Activated gamma-delta T cell treated with Interleukin-2 at 50 U/mL for 16 hours (primary cell): Measurements from ENCODE around the gene SPTB.
"Not testable (repeated sequence)": the region's sequence is repeated elsewhere in the genome, so short reads cannot be mapped to it uniquely, and the experiment has no call there.

ENCODE experiments used
- DNase-seq: peaks from one replicate; pipeline ENCODE4 v3.0.0-alpha.2; 2020

SPTB gene

DNA sequence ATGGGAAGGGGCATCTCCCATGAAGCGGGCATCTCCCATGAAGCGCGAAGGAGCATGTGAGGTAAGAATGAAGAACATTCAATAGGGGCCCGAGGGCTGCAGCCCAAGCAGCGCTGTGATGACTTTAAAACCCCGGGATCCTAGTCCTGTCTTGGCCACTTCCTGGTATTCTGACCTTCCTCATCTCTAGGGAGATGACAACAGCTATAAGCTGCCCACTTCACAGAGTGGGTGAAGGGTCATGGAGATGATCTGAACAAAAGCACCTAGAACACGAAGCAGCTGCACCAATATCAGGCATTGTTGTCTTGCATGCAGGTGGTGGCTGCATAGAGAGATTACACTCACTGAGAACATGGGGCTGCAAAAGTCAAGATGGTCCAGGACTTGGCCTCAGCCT lies 64.5 kb downstream of the SPTB start:
- no peak for DNase-seq

DNA sequence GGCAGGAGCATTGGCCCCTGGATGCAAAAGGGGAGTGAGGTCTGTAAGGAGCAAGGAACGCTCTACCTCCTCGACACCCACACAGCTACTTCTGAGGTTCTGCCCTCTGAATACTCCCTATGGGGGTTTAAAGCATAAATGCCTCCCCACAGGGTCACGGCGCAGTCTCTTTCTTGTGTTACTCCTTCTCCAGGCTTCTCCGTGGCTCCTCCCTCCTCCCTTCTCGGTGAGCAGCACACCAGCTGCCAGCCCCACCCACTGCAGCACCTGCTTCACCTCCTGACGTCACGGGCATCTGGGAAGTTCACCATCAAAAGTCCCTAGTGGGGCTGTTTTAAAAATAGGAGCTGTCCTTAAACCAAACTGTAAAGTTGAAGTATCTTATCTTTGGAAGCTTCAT lies 67.3 kb downstream of the SPTB start:
- no peak for DNase-seq

DNA sequence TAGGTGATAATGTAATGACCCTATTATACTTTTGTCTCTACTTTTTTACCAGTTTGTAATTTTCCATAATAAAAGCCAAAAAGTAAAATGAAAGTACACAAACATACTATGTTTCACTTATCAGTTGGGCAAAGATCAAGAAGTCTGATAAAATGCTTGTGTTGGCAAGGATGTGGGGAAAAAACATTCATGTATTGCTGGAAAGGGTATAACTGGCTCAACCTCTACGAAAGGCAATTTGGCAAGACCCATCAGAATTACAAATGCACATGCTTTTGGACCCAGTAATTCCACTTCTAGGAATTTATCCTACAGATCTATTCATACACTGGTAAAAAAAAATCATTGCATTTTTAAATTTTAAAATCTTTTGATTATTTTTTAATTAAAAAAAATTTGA lies 68.0 kb downstream of the SPTB start:
- DNase-seq = no peak

DNA sequence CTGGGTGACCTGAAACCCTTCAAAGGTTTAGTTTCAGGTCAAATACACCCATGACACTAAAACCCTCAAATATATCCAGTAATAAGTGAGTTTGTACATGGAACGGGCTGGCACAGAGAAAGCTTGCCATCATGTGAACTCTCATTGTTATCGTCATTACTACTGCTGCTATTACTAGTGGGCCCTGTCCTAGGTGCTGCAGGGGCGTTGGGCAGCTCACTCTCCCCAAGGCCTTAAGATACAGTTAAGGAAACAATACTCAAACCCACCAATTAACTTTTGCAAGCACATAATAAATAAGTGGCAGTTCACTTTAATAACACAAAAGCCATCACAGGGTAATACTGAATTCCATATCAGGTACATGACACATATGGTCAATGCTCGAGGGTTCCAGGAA lies 71.3 kb downstream of the SPTB start:
- DNase-seq = no peak

DNA sequence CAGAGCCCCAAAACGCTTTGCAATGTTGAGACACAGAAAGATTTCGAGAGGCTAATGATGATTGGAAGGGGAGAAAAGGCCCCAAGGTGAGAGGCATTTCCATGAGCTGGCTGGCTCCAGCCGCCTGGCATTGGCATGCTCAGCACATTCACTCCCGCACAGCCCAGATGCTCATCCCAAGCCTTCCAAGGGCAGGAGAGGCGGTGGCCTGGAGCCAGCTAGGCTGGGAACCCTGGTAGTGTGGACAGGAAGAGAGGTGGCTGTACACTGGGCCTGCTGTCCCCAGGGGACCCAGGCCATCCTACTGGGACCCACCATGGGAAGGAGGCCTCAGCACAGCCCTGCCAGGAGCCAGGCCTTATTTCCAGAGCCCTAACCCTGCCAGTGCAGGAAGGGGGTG lies 72.2 kb downstream of the SPTB start:
- no peak for DNase-seq

DNA sequence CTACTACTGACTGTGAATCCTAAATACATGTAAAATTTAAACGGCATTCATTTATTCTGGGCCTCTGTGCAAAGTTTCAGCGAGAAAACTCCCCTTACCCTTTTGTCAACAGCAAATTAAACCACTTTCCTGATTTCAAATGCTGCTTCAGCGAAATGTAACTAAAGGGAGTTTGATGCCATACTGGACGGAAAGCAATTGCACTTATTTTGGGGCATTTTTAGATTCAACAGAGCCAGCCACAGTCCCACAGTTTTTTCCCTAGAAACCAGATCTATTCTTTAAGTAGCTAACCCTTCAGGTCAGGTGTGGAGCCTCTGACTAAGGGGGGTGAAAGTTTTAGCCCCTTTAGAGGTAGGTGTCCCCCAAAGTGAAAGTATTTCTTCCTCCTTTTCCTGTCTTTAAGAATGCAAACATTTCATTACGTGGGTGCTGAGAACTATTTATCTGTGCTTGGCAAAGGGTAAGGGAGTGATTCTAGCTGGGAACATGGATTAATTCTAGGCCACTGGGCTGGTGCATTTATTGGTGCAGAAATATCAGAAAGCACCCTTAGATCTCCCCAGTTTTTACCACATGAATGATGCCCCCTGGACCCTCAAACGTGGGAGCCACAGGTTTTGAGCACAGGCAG lies 72.7 kb downstream of the SPTB start:
- DNase-seq = no peak

DNA sequence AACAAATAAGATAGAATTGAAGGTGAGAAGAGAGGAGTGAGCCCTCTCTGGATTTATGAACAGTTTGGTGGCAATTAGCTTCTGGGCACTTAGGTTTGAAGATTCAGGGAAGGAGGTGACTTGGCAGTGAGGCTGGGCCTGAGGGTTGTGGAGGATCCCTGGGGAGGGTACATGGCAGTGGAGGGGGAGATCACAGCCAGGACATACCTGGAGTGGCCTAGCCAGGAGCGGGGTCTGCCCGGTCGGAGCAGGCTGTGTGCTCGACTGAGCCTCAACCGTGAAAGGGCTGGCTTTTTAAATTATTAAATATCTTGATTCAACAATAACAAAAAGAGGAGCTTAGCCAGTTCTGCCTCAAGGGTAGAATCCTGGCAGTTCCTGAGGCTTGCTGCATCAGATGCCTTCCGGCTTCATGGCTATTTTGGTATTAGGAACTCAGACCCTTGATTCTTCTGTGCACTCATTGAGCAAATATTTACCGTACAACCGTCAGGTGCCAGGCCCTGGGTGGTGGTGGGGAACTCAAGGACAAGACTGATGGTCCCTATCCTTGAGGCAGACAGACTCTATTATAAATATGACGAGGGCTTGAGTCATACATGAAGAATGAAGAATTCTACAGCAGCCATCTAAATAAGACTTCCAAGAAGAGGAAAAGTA lies 73.4 kb downstream of the SPTB start:
- no peak for DNase-seq

DNA sequence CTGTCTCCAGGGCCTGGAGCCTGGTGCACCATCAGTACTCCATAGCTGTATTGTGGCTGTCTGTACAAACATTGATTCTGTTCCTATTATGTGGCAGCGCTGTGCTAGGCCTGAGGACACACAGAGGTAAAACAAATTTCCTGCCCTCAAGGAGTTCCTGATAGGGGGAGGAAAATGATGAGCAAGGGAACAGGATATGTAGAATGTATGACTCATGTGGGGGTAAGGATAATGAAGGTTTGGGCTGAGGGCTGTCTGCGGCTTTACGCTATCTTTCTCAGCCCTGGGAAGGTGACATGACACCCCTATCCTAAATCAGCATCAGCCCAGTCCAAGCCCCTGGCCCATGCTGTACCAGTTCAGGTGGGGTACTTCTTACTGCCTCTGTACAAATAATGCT lies 74.1 kb downstream of the SPTB start:
- not testable (repeated sequence) for DNase-seq

DNA sequence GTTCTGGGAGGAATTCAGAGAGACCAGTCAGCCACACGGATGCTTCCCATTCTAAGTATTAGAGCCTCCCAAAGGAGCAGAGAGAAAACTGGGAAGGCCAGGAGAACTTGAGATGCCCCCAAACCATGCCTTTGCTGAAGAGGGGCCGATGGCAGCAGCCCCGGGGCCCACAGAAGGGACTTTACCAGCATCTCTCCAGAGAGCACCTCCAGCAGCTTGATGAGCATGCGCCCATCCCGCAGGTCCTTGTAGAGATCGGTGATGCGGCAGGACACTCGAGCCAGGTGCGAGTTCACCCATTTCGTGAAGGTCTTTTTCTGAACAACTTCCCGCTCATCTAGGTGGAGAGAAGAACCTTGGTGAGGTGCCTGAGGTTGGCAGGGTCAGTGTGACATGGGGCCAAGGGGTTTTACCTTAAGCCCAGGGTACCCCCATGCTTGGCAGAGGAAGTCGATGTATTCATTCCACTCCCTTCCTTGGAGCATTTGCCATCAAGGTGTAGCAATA lies 74.9 kb downstream of the SPTB start:
- DNase-seq = no peak

DNA sequence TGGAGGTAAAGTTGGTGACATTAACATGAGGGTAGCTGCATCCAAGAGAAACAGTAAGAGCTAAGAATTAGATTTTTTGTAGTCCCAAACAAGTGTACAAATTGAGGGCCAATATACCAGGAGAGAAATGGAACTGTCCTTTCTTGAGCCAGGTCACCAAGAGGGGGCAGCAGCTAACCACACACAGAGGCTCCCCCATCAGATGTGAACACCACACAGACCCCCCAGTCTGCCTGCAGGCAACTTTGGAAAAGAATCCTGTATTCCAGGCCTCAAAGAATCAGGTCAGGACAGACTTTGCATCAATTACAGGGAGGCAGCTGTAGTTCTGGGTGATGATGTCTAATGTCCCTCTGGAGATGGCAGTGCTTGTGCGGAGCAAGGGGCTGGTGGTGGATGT lies 77.9 kb downstream of the SPTB start:
- DNase-seq = no peak

DNA sequence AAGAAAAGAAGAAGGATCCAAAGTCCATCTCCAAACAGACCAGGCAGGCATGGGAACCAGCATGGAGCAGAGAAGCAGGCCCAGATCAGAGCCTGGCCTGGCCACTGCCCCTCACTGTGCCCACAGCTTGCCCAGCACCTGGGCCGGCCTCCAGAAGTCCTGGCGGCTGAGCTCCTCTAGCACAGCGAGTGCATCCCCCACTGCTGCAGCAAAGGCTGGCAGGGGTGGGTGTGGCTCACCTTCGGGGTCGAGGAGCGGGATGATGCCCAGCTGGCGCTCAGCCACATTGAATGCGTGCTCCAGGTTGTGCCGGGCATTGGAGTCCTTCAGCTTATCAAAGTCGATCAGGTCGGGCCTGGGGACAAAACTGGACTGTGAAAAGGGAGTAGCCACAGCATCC lies 78.7 kb downstream of the SPTB start:
- no peak for DNase-seq

DNA sequence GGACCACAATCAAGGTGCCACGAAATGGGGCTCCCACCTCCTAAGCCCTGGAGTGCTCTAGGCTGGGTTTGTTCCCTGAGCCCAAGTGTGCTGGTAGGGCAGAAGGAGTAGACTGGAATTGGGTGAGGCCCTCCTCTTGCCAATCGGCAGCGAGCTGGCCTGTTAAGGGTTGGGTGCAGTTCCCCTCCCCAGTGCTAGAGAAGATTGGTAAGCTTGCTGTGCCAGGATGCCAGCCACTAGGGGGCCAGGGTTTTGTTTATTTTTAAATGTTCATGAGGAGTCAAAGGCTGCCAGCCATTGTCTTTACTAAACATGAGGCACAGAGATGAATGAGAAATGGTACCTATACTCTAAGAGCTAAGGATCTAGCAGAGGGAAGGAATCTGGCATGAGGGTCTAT lies 79.7 kb downstream of the SPTB start:
- DNase-seq = no peak

DNA sequence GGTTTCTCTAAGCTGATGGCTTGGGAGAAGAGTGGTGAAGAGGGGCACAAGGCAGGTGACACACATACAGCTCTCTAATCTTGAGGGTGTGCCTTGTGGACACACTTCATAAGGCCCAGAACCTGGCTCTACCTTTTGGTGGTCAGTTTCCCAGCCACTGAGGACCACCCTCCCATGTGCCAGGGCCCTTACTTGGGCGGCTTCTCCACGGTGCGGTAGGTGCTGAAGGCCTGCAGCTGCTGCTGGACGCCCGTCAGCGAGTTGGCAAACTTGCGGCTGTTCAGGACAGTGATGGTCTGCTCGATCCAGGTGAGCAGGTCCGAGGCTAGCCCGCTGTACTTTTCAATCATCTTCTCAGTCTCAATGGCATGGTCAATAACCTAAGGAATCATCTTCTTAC lies 80.2 kb downstream of the SPTB start:
- no peak for DNase-seq

DNA sequence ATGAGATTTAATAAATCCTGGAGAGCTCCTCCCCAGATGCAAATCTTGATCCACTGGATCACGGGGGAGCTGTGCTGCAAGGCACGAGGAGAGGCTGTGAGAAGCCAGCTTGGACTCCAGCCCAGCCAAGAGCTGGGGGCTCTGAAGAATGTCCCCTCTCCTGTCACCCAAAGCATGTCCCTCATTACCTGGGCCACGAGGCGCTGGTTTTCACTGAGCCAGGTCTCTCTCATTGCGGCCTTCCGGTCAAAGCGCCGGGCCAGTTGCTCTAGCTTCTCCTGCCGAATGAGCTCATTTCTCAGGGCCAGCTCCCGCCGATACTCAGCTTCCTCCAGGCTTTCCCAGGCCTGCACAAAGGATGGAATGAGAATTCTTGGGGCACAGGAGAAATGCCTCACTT lies 83.3 kb downstream of the SPTB start:
- DNase-seq = no peak

DNA sequence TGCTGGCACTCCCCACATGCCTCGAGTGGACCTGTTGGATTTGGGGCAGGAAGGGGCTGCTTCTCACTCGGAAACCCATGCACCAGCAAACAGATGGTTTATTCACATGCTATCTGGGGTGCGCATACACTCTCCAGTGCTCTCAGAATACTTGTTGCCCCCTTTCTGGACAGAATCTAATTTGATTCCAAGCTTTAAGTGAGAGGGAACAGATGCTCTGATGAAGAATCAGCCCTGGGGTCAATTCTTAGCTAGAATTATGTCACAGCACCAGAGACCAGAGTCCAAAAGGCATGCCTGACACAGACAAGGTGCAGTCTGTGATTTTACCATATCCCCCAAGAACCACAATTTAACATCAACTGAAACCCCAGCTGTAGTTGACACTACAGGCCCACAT lies 83.8 kb downstream of the SPTB start:
- no peak for DNase-seq

DNA sequence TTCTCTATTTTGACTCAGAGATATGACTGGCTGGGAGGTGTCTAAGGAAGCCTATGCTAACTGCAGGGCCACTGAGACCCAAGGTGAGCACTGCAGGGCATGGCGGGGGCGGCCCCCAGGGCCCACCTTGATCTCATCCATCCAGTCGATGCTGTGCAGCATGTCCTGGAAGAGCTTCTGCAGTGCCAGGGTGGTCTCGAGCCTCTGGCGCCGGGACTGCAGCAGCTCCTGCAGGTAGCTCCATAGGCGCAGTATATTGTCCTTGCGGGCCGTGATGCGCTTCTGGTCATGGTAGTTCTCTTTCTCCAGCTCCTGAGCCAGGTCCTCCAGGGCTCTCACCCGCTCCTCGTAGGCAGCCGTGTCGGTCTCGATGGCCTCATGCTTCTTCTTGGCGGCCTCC lies 84.5 kb downstream of the SPTB start:
- no peak for DNase-seq

DNA sequence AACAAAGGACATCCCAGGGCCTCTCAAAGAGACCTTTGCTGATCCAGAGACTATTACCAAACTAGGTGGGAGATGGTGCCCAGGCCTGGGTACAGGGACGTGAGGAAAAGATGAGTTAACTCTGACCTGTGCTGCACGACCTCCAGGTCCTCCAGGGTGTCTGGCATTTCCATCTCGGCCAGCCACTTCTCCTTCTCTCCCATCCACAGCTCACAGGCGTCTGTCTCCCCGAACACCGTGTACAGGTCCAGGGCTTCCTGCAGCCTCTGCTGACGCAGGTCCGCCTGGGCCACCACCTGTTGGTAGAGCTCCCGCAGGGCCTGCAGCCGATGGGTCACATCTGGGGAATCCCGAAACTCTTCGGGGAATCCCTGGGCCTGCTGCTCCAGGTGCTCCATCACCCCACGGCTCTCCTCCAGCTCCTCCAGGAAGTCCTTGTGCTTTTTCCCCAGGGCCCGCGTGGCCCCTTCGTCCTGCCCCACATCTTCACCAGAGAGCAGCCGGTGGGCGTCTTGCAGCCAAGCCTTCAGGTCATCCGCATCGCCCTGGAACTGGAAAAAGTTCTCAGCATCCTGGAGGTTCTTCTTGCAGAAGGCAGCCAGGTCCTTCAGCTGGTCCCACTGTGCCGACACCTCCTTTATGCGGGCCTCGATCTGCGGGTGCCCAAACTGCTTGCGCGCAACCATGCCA lies 86.7 kb downstream of the SPTB start:
- no peak for DNase-seq

DNA sequence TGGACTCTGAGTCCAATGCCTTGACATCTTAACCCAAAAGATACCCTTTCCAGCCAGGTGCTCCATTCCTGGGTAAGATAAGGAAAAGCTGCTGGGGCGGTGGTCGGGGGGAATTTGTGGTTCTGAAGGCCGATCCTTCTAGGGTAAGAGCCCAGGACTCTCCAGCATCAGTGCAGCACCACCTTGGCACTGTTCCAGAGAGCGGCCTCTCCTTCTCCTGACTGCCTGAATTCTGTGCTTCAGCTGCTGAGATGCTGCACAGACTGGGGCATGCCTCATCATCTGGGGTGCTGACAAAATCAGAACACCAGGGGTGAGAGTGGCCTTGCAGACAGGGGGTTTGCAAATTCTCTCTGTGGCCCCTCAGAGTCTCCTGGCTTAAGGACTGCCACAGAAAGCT lies 87.5 kb downstream of the SPTB start:
- no peak for DNase-seq

DNA sequence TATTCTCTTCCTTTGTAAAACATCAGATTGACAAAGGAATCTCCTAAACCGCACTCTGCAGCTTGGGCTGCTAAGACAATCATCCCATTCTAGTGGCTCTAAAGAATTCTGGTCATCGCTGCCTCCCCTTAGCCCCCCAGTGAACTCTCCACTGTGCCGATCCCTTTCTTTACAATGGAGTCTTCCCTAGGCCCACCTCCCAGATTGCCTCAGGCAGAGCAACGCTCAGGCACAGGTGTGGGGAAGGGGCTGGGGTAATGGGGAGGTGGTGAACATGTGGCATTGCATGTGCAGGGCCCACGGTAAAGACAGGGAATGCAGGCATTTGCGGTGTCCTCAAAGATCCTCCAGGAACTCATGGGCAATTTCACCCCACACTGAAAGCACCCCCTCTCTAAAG lies 89.2 kb downstream of the SPTB start:
- DNase-seq = no peak

DNA sequence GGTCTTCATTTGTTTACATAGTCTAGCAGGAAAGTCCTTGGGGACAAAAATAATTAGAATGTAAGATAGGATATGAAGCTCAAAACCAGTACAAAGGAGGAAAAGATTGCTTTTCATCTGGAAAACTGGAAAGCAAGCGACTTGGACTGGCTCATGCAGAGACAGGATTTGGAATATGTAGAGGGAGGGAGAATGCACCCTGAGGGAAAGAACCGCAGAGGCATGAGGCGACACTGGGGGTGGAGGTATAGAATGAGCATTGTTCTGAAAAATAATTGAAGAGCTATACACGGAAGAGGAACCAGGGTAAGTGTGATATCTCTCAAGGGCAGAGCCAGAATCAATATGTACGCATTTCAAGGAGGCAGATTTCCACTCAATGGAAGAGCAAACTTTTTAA lies 90.0 kb downstream of the SPTB start:
- no peak for DNase-seq

DNA sequence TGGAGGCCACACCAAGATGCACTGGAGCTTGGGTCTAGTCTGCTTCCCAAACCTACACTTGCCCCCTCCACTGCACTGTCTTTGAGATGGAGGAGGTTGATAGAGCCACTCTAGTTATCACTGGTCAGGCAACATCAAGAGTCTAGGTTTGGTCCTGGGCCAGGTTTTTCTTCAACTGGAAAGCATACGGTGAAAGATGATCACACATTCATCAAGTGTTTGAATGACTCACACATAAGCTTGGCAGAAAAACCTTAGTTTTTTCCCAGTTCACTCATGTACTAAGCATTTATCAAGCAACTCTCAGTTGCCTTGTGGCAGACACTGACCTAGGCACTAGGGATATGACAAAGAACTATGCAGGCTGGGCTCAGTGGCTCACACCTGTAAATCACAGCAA lies 91.0 kb downstream of the SPTB start:
- DNase-seq = no peak

DNA sequence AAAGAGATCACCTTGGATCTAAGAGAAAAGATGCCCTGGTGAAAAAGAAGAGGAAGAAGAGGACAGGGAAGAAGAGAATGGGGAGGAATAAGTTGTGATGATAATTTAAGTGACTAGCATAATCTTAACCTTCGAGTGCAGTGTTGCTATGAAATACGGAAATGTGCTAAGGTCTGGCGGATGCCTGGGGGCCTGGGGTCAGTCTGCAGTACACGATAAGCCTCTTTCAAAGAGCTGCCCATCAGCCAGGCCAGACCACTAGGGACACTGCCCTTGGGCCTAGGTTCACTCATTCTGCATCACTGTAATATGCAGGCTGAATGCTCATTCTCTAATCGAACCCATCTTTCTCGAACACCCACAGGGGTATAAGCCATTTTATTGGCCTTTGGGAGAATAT lies 92.1 kb downstream of the SPTB start:
- DNase-seq = no peak

DNA sequence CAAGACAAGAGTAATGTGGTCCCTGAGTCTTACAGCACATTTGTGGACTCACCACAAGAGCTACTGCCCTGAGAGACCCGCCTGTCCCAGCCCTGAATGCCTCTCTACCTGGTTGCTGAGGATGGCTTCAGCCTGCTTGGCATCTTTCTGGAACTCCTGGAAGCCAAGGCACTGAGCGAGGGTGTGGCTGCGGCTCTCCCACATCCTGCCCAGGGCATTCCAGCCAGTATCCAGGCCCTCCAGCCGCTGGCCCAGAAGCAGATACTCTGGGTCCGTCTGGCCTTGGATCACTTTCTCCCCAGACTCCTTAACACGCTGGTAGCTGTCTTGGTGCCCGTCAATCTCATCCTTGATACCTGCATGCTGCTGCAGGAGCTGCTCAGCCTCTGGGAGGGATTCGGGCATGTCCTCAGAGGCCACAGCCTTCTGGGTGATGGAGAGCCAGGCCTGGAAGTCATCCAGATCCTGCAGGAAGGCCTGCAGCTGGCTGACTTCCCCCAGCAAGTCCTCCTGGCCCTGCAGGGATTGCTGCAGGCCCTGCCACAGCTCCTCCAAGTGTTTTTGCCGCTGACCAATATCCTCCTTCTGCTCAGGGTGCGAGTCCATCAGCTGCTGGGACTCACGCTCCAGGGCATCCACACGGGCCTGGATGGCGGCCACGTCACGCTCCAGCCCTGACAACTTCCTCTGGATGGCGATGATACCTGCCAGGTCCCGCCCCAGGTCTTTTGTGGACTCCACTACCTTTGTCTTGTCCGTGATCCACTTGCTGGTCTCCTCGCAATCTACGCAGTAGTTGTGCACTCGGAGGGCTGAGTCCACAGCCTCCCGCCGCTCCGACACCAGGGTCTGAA lies 93.2 kb downstream of the SPTB start:
- DNase-seq = no peak

DNA sequence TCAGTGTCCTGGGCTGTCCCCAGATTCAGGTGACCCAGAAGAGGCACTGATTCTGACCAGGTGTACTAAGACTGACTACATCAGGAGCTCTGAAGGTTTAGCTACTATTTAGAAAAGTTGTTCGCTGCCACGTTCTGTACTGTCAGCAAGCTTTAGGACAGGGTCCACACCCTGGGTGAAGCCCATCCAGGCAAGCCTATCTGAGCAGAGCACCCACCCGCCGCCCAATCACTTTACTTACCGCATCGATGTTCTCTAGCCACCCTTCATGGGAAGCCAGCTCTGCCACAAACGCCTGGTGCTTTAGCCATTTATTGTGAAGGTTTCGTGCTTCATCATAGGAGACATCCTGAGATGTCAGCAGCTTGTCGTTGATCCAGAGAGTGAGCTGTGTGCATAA lies 95.7 kb downstream of the SPTB start:
- no peak for DNase-seq
